Measurements from ENCODE around the gene B3GAT2. TPM values are rescaled to one million over a fixed set of nuclear protein-coding genes. Genes with fewer than 3 reads are reported as not detected.

The B3GAT2 gene
- total and polyA plus RNA-seq, 2 donors from 2014 or later: not detected

DNA sequence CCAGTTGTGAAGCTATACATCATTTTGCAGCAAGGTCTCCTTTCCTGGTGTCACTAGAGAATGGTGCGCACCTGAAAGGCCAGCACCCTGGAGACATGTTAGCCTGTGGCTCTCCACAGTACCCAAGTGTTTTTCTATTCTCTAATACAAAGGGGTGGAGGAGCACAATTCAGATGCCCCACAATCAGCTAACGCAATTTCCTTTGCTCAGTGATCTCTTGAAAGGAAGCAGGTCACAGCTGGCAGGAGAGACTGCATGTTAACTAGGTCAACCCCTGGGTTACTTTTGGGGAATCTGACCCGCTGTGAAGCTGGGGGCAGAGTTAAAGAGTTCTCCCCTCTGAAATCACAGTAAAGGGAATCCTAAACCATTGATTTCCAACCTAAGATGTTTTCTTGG lies 92.5 kb downstream of the B3GAT2 start:
- TF ChIP-seq, protein P1, sequence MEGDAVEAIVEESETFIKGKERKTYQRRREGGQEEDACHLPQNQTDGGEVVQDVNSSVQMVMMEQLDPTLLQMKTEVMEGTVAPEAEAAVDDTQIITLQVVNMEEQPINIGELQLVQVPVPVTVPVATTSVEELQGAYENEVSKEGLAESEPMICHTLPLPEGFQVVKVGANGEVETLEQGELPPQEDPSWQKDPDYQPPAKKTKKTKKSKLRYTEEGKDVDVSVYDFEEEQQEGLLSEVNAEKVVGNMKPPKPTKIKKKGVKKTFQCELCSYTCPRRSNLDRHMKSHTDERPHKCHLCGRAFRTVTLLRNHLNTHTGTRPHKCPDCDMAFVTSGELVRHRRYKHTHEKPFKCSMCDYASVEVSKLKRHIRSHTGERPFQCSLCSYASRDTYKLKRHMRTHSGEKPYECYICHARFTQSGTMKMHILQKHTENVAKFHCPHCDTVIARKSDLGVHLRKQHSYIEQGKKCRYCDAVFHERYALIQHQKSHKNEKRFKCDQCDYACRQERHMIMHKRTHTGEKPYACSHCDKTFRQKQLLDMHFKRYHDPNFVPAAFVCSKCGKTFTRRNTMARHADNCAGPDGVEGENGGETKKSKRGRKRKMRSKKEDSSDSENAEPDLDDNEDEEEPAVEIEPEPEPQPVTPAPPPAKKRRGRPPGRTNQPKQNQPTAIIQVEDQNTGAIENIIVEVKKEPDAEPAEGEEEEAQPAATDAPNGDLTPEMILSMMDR (IDR thresholded peaks at IDR 0.05; ENCODE audit: borderline replicate concordance, extremely low read depth, insufficient read depth): no peak
- Histone ChIP-seq H3K4me1 (ENCODE audit: control insufficient read depth in 2 of 3, insufficient read depth in 2 of 3, low read depth in 1 of 3, low read length in 3 of 3) (no peaks in the 10 kb centered on the region), H3K9me3 (ENCODE audit: control insufficient read depth in 2 of 3, insufficient read depth in 1 of 3, low read length in 3 of 3) (no peaks in the 10 kb centered on the region), H3K4me3 (ENCODE audit: low read length in 3 of 3) (no peak overlapping the region), H3K27ac (ENCODE audit: low read depth in 2 of 2, low read length in 2 of 2) (no peak overlapping the region), H3K27me3 (ENCODE audit: control insufficient read depth, insufficient read depth, low read length) (no peaks in the 10 kb centered on the region), H3K36me3 (ENCODE audit: control insufficient read depth in 2 of 3, insufficient read depth in 3 of 3, low read length in 3 of 3) (peaks cover 0 to 3% (median 0%) of the 10 kb centered on the region in 3 donors), H3K9ac (ENCODE audit: low read length in 3 of 3) (no peak overlapping the region)
- DNase-seq (no peak), FAIRE-seq (no peak)
- intact Hi-C loops (cut with DNase I): no loop called here

DNA sequence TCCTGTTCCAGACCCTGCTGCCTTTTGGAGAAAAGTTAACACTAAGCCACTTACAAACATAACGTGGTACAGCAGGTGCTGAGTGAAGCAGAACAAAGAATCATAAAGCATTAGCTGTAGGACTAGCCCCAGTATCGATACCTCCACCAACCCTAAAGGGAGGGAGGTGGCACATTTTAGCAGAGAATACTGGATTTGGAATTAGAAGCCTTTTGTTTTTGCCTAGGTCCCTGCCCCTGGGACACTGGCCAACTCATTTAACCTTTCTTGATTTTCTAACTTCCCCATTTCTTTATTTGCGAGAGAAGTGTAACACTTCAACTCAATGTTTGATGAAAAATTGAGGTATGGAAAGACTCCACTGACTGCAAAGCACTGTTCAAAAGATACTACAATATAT lies 93.5 kb downstream of the B3GAT2 start:
- Histone ChIP-seq H3K4me3 (ENCODE audit: low read length in 3 of 3) (no peak overlapping the region), H3K27ac (ENCODE audit: low read depth in 2 of 2, low read length in 2 of 2) (no peak overlapping the region), H3K27me3 (ENCODE audit: control insufficient read depth, insufficient read depth, low read length) (no peaks in the 10 kb centered on the region), H3K9ac (ENCODE audit: low read length in 3 of 3) (no peak overlapping the region), H3K9me3 (ENCODE audit: control insufficient read depth in 2 of 3, insufficient read depth in 1 of 3, low read length in 3 of 3) (no peaks in the 10 kb centered on the region), H3K4me1 (ENCODE audit: control insufficient read depth in 2 of 3, insufficient read depth in 2 of 3, low read depth in 1 of 3, low read length in 3 of 3) (no peaks in the 10 kb centered on the region), H3K36me3 (ENCODE audit: control insufficient read depth in 2 of 3, insufficient read depth in 3 of 3, low read length in 3 of 3) (peaks cover 0 to 4% (median 2%) of the 10 kb centered on the region in 3 donors)
- TF ChIP-seq, protein P1 (IDR thresholded peaks at IDR 0.05; ENCODE audit: borderline replicate concordance, extremely low read depth, insufficient read depth): no peak
- FAIRE-seq (no peak), DNase-seq (no peak)
- intact Hi-C loops (cut with DNase I): no loop called here

DNA sequence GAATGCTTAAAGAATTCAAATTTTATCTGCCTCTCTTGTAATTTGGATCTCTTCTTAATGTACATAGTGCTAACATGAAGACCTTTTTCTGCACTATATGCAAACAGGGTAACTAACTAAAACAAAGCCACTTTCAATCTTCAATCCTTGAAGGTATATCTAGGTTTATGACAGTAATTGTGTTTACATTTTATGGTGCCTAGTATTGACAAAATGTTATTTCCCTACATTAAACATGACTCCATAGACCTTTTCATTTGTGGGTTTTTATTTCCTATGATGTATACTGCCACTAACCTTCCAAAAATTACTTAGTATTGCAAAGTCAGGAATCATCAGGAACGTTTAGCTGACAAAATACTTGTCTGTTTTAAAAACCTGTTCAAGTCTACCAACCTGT lies 95.9 kb downstream of the B3GAT2 start:
- FAIRE-seq (no peak), DNase-seq (no peak)
- Histone ChIP-seq H3K4me1 (ENCODE audit: control insufficient read depth in 2 of 3, insufficient read depth in 2 of 3, low read depth in 1 of 3, low read length in 3 of 3) (no peaks in the 10 kb centered on the region), H3K9ac (ENCODE audit: low read length in 3 of 3) (no peak overlapping the region), H3K4me3 (ENCODE audit: low read length in 3 of 3) (no peak overlapping the region), H3K9me3 (ENCODE audit: control insufficient read depth in 2 of 3, insufficient read depth in 1 of 3, low read length in 3 of 3) (no peaks in the 10 kb centered on the region), H3K27me3 (ENCODE audit: control insufficient read depth, insufficient read depth, low read length) (no peaks in the 10 kb centered on the region), H3K27ac (ENCODE audit: low read depth in 2 of 2, low read length in 2 of 2) (no peak overlapping the region), H3K36me3 (ENCODE audit: control insufficient read depth in 2 of 3, insufficient read depth in 3 of 3, low read length in 3 of 3) (peaks cover 0 to 4% (median 2%) of the 10 kb centered on the region in 3 donors)
- TF ChIP-seq, protein P1 (IDR thresholded peaks at IDR 0.05; ENCODE audit: borderline replicate concordance, extremely low read depth, insufficient read depth): no peak
- intact Hi-C loops (cut with DNase I): no loop called here

DNA sequence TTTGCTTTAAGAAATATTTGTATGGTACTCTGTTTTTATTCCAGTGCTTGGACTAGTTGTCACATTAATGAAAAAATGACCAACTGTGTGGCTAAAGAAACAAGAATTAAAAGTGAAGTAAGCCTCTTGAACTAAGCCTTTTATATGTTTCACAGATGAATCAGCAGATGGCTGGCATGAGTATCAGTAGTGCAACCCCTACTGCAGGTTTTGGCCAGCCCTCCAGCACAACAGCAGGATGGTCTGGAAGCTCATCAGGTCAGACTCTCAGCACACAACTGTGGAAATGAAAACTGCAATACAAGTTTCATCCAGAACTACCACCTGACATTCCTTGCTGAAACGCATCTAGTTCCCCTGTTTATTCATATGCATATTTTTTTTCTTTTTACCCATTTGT lies 96.8 kb downstream of the B3GAT2 start:
- intact Hi-C loops (cut with DNase I): no loop called here
- H3K36me3 ChIP-seq (ENCODE audit: control insufficient read depth in 2 of 3, insufficient read depth in 3 of 3, low read length in 3 of 3): peaks cover 0 to 4% (median 2%) of the 10 kb centered on the region in 3 donors
- no peaks in the 10 kb centered on the region for H3K9me3 ChIP-seq (ENCODE audit: control insufficient read depth in 2 of 3, insufficient read depth in 1 of 3, low read length in 3 of 3)
- no peaks in the 10 kb centered on the region for H3K4me1 ChIP-seq (ENCODE audit: control insufficient read depth in 2 of 3, insufficient read depth in 2 of 3, low read depth in 1 of 3, low read length in 3 of 3)
- TF ChIP-seq, protein P1 (IDR thresholded peaks at IDR 0.05; ENCODE audit: borderline replicate concordance, extremely low read depth, insufficient read depth): no peak
- no peak overlapping the region for H3K27ac ChIP-seq (ENCODE audit: low read depth in 2 of 2, low read length in 2 of 2)
- FAIRE-seq (no peak), DNase-seq (no peak)
- H3K27me3 ChIP-seq (ENCODE audit: control insufficient read depth, insufficient read depth, low read length): no peaks in the 10 kb centered on the region
- no peak overlapping the region for H3K9ac ChIP-seq (ENCODE audit: low read length in 3 of 3)
- no peak overlapping the region for H3K4me3 ChIP-seq (ENCODE audit: low read length in 3 of 3)

Measured in kidney (tissue), 14 donors.